Upper lobe of right lung (tissue), 1 donor: ENCODE measurements around the gene ZNF385A. TPM values are rescaled to one million over a fixed set of nuclear protein-coding genes. Genes with fewer than 3 reads are reported as not detected.

Source experiments
- ATAC-seq: fragments of 200-7000 bp; cut with Tn5 transposase; one replicate; pipeline ENCODE4 v1.9.1; 2020; ENCODE audit warnings: mild to moderate bottlenecking, moderate library complexity
- DNase-seq: peaks from one replicate; pipeline ENCODE4 v3.0.0-alpha.2; 2020
- H3K27ac ChIP-seq: fragments of 200-600 bp; one replicate; pipeline ENCODE4 v1.8.0; 2022
- H3K27me3 ChIP-seq: fragments of 200-600 bp; one replicate; pipeline ENCODE4 v1.8.0; 2022; ENCODE audit warnings: mild to moderate bottlenecking
- H3K36me3 ChIP-seq: fragments of 200-600 bp; one replicate; pipeline ENCODE4 v1.8.0; 2022
- H3K4me1 ChIP-seq: fragments of 200-600 bp; one replicate; pipeline ENCODE4 v1.8.0; 2022
- H3K4me3 ChIP-seq: fragments of 200-600 bp; one replicate; pipeline ENCODE4 v1.8.0; 2022; ENCODE audit warnings: mild to moderate bottlenecking
- H3K9me3 ChIP-seq: fragments of 200-600 bp; one replicate; pipeline ENCODE4 v1.8.0; 2022
- intact Hi-C: fragments of 100-400 bp; cut with DNase I; formaldehyde crosslinking; loops from one replicate; pipeline ENCODE4 v1.11.0; 2022
- total RNA-seq: library from RNA; stranded (reverse); fragmentation: NEBNext Ultra II Directional; extraction: Animal tissue kit (Norgen Biotek cat#: 25700); gene quantifications from one replicate; pipeline ENCODE4 v1.2.1, GENCODE V29; 2021
- TF ChIP-seq, protein P1 (sequence below): fragments of 200-600 bp; IDR thresholded peaks from one replicate; pipeline ENCODE4 v1.8.0; 2022; ENCODE audit warnings: antibody characterized with exemption
- donor health status: DM: no; HTN: yes; CAD: no; lungs with severe emphysema.

ZNF385A gene
- total RNA-seq, 1 donor from 2014 or later = 26.6 TPM

DNA sequence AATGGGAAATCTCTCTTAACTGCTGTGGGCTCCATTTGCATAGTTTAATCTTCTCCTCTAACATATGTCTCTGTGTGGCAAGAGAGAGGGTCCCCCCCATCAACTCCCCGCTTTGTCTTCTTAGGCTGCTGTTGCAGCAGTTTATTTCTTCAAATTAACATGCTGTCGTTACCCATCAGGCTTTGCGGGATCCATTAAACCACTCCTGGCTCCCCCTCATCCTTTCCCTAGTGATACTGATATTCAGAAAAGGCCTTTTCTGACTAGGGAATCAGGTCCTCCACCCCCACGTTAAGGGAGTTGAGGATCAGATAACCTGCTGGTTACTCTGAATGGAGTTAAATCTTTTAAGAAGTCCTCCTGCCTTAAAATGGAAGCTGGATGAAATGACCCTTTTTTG, 35.5 kb downstream of the ZNF385A start:
- Histone ChIP-seq H3K4me1 (peaks cover 23% of the 10 kb centered on the region), H3K36me3 (peaks cover 76% of the 10 kb centered on the region), H3K27me3 (no peaks in the 10 kb centered on the region), H3K4me3 (no peak overlapping the region), H3K9me3 (no peaks in the 10 kb centered on the region), H3K27ac (no peak overlapping the region)
- ATAC-seq (no peak), DNase-seq (no peak)
- intact Hi-C loops = no loop called here
- TF ChIP-seq, protein P1, sequence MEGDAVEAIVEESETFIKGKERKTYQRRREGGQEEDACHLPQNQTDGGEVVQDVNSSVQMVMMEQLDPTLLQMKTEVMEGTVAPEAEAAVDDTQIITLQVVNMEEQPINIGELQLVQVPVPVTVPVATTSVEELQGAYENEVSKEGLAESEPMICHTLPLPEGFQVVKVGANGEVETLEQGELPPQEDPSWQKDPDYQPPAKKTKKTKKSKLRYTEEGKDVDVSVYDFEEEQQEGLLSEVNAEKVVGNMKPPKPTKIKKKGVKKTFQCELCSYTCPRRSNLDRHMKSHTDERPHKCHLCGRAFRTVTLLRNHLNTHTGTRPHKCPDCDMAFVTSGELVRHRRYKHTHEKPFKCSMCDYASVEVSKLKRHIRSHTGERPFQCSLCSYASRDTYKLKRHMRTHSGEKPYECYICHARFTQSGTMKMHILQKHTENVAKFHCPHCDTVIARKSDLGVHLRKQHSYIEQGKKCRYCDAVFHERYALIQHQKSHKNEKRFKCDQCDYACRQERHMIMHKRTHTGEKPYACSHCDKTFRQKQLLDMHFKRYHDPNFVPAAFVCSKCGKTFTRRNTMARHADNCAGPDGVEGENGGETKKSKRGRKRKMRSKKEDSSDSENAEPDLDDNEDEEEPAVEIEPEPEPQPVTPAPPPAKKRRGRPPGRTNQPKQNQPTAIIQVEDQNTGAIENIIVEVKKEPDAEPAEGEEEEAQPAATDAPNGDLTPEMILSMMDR = no peak

DNA sequence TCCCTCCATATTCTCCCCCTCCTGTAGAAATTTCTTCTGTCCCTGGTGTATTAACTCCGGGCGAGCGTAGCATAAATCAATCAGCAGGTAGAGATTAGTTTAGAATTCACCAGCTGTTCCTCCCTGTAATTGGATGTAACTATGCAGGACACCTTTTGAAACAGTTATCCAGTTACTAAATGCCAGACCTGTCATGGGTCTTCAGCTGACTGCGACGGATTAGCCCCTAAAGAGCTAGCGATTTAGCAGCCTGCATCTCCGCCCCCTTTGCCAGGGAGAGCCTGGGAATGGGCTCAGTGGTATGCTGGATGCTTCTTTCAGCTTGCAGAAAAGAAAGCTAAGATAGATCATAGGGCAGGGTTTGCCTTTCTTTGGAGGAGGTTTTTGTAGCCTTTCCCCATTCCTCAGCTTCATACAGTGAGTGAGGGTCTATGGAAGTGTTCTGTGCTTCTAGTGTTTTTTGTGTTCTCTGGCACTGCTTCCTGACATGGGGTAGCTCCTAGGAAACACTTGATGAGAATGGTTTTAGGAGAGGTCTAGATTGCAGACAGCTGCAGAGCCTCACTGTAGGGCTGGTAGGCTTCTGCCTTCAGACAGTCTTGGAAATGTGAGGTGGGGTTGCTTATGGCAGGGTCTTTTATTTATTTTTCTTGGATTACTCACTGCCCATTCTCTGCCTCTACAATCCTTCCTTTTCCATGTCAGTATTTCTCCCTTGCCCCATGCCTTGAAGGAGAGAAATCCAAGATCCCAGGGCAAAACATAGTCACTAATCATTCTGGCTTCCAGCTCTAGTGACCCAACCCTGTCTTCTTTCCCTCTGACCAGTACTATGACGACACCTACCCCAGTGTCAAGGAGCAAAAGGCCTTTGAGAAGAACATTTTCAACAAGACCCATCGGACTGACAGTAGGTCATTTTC, 42.9 kb downstream of the ZNF385A start:
- Histone ChIP-seq H3K9me3 (no peaks in the 10 kb centered on the region), H3K27ac (no peak overlapping the region), H3K36me3 (peaks cover 63% of the 10 kb centered on the region), H3K27me3 (no peaks in the 10 kb centered on the region), H3K4me3 (no peak overlapping the region), H3K4me1 (peaks cover 29% of the 10 kb centered on the region)
- DNase-seq (no peak), ATAC-seq (no peak)
- TF ChIP-seq, protein P1 = no peak
- intact Hi-C loops = no loop called here

DNA sequence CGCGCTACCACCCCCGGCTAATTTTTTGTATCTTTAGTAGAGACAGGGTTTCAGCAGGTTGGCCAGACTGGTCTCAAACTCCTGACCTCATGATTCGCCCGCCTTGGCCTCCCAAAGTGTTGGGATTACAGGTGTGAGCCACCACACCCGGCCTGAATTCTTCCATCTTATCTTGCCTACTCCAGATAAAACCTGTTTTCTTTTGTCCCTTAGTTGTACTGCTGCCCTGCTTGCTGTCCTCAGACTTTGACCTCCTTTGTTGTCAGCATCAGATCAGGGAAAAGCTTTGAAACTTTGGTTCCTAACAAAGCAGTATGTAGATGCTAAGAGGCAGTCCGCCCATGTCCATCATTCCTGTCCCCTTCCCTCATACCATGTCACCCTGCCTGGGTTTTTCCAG, 43.7 kb downstream of the ZNF385A start:
- H3K9me3 ChIP-seq = no peaks in the 10 kb centered on the region
- no peak for DNase-seq
- peaks cover 36% of the 10 kb centered on the region for H3K4me1 ChIP-seq
- H3K4me3 ChIP-seq = no peak overlapping the region
- TF ChIP-seq, protein P1 = no peak
- H3K27me3 ChIP-seq = no peaks in the 10 kb centered on the region
- peaks cover 55% of the 10 kb centered on the region for H3K36me3 ChIP-seq
- intact Hi-C loops = no loop called here
- H3K27ac ChIP-seq = no peak overlapping the region
- ATAC-seq = no peak

DNA sequence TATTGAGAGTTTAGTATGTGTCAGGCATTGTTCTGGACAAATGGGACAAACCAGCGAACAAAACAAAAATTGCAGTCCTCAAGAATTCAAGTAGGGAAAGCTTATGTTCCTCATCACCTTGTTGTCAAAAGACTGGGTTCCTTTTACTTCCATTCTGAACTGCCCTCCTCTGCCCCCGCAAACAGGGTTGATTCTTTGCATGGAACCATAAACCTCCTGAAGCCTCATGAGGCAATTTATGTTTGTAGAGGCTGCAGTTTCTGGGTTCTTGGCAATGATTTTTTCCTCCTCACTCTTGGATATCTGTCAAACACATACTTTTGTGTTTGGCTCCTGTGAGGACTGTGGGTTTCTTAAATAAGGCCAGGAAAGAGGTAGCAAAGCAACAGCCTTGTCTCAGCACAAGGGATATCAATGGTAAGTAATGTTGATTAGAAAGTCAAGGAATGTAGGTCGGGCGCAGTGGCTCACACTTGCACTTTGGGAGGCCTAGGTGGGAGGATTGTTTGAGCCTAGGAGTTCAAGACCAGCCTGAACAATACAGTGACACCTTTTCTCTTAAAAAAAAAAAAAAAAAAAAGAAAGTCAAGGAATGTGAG, 45.7 kb downstream of the ZNF385A start:
- DNase-seq (no peak), ATAC-seq (no peak)
- H3K4me3 ChIP-seq = no peak overlapping the region
- H3K27me3 ChIP-seq = no peaks in the 10 kb centered on the region
- H3K9me3 ChIP-seq = no peaks in the 10 kb centered on the region
- H3K36me3 ChIP-seq = peaks cover 35% of the 10 kb centered on the region
- H3K27ac ChIP-seq = no peak overlapping the region
- TF ChIP-seq, protein P1 = no peak
- H3K4me1 ChIP-seq = peaks cover 44% of the 10 kb centered on the region
- intact Hi-C loops = no loop called here

DNA sequence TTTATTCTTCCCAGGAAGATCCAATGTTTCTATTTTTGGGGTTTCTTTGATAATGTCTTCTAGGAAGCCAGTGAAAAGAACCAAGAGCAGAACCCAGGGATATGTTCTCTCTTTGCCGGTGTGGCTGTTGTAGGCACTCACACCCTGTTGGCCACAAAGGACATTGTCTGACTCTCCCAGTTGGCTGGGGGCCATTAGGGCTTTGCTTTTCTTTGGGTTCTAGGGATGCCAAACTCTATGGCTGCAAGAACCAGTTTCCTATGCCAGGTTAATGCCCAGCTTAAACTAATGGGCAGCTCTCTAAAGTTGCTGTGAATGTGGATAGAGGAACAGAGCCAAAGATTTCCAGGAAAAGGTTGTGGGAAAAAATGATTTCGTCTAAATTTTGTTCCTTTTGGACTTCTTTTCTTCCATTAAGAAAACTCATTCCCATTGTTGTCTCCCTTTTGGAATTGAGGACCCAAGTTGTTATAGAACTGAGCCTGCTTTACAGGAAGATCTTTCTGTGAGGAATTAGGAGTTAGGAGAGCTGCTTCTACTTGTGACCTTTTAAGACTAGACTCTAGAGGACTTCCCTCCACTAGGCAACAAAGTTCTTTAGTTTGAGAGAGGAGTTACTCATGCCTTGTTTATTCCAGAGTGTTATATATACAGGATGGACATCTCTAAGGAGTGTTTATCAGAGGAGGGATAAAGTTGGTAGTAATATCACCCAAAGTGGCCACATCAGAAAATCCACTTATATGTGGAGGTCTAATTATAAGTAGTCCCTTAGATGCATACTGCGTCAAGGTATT, 46.5 kb downstream of the ZNF385A start:
- Histone ChIP-seq H3K4me3 (no peak overlapping the region), H3K9me3 (no peaks in the 10 kb centered on the region), H3K36me3 (peaks cover 27% of the 10 kb centered on the region), H3K27me3 (no peaks in the 10 kb centered on the region), H3K4me1 (peaks cover 49% of the 10 kb centered on the region), H3K27ac (no peak overlapping the region)
- ATAC-seq = no peak
- intact Hi-C loops = no loop called here
- DNase-seq = no peak
- TF ChIP-seq, protein P1 = no peak
